ENCODE data around the gene SORCS1.

The SORCS1 gene

GRCh38 chr10:107163881-107164861 is at the start of gene SORCS1:
TSS of gene SORCS1 (minus strand) at chr10:107164706.
- TF ChIP-seq, protein P1, sequence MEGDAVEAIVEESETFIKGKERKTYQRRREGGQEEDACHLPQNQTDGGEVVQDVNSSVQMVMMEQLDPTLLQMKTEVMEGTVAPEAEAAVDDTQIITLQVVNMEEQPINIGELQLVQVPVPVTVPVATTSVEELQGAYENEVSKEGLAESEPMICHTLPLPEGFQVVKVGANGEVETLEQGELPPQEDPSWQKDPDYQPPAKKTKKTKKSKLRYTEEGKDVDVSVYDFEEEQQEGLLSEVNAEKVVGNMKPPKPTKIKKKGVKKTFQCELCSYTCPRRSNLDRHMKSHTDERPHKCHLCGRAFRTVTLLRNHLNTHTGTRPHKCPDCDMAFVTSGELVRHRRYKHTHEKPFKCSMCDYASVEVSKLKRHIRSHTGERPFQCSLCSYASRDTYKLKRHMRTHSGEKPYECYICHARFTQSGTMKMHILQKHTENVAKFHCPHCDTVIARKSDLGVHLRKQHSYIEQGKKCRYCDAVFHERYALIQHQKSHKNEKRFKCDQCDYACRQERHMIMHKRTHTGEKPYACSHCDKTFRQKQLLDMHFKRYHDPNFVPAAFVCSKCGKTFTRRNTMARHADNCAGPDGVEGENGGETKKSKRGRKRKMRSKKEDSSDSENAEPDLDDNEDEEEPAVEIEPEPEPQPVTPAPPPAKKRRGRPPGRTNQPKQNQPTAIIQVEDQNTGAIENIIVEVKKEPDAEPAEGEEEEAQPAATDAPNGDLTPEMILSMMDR (IDR thresholded peaks at IDR 0.05; ENCODE audit: control extremely low read depth, extremely low read depth, low read depth, missing control alignments), result no peak
- no peak for DNase-seq (ENCODE audit: extremely low spot score)
- ChIA-PET CTCF (interaction anchor here (1.6 kb wide), 1 partner anchor 8 kb away, joined by 4 read pairs; no protein-coding TSS in a partner anchor), POLR2A (no interaction called here)

GRCh38 chr10:107214261-107214660 is 49.8 kb upstream of the SORCS1 start:
- CTCF ChIA-PET, result interaction anchor here (1.0 to 1.3 kb wide), 2 partner anchors 14 to 33 kb away, joined by 3 read pairs; no protein-coding TSS in a partner anchor
- POLR2A ChIA-PET, result no interaction called here
- no peak for DNase-seq (ENCODE audit: extremely low spot score)
- TF ChIP-seq, protein P1 (IDR thresholded peaks at IDR 0.05; ENCODE audit: control extremely low read depth, extremely low read depth, low read depth, missing control alignments), result no peak

GRCh38 chr10:107213861-107214260 is 49.4 kb upstream of the SORCS1 start:
- ChIA-PET CTCF (interaction anchor here (1.3 kb wide), 1 partner anchor 14 kb away, joined by 3 read pairs; no protein-coding TSS in a partner anchor), POLR2A (no interaction called here)
- TF ChIP-seq, protein P1 (IDR thresholded peaks at IDR 0.05; ENCODE audit: control extremely low read depth, extremely low read depth, low read depth, missing control alignments), result no peak
- DNase-seq (ENCODE audit: extremely low spot score), result no peak

- CTCF ChIA-PET, result no interaction called here
- POLR2A ChIA-PET, result no interaction called here
- no peak for DNase-seq (ENCODE audit: extremely low spot score)
These were observed 42.3 kb upstream of the SORCS1 start for GRCh38 chr10:107206833-107207232.

GRCh38 chr10:107169516-107169915 is 5.0 kb upstream of the SORCS1 start:
- ChIA-PET CTCF (no interaction called here), POLR2A (no interaction called here)
- TF ChIP-seq, protein P1 (IDR thresholded peaks at IDR 0.05; ENCODE audit: control extremely low read depth, extremely low read depth, low read depth, missing control alignments), result no peak

More at GRCh38 chr10:107206833-107207232, 42.3 kb upstream of the SORCS1 start:
- TF ChIP-seq, protein P1 (IDR thresholded peaks at IDR 0.05; ENCODE audit: control extremely low read depth, extremely low read depth, low read depth, missing control alignments), result no peak

GRCh38 chr10:107168738-107169137 is 4.2 kb upstream of the SORCS1 start:
- DNase-seq (ENCODE audit: extremely low spot score), result no peak
- CTCF ChIA-PET, result no interaction called here
- POLR2A ChIA-PET, result no interaction called here
- TF ChIP-seq, protein P1 (IDR thresholded peaks at IDR 0.05; ENCODE audit: control extremely low read depth, extremely low read depth, low read depth, missing control alignments), result no peak

More at GRCh38 chr10:107169516-107169915, 5.0 kb upstream of the SORCS1 start:
- DNase-seq (ENCODE audit: extremely low spot score), result no peak
